A673 (cell line): ENCODE measurements around the gene PEX7. TPM values are rescaled to one million over a fixed set of nuclear protein-coding genes. Genes with fewer than 3 reads are reported as not detected.

Source experiments
- BruUV-seq: library from RNA; stranded (reverse); fragments of 400-500 nt; replicated peaks from 2 replicates; lab custom pipeline; 2021; lab: Mats Ljungman, UMichigan
- CTCF ChIA-PET: fragments of 300-600 bp; sonication (Branson Sonifier 250); formaldehyde crosslinking; loops from one replicate; lab custom pipeline; 2022; ENCODE audit warnings: antibody characterized with exemption; lab: Charles Lee
- POLR2A ChIA-PET: fragments of 300-600 bp; sonication (Branson Sonifier 250); formaldehyde crosslinking; loops from one replicate; lab custom pipeline; 2022; ENCODE audit warnings: antibody characterized with exemption; ENCODE audit not compliant: low non-redundant PET; lab: Charles Lee
- DNase-seq: peaks from one replicate; pipeline ENCODE4 v3.0.0-alpha.2; 2015; ENCODE audit warnings: low spot score
- H3K27ac ChIP-seq: fragments of 200-600 bp; sonication (generic); 2 replicates; pipeline ENCODE4 v1.5.1; 2016; ENCODE audit warnings: mixed run types, low read depth, mild to moderate bottlenecking, mixed read lengths, antibody characterized with exemption, low read length; ENCODE audit not compliant: poor library complexity, severe bottlenecking
- H3K27me3 ChIP-seq: fragments of 200-600 bp; sonication (generic); replicated peaks from 2 replicates; pipeline ENCODE4 v1.6.1; 2017; ENCODE audit warnings: mixed run types, low read depth, mild to moderate bottlenecking, mixed read lengths, antibody characterized with exemption, low read length; ENCODE audit not compliant: insufficient read depth, poor library complexity
- H3K36me3 ChIP-seq: fragments of 200-600 bp; sonication (generic); 2 replicates; pipeline ENCODE4 v1.6.1; 2016; ENCODE audit warnings: mixed run types, mild to moderate bottlenecking, mixed read lengths, antibody characterized with exemption, low read length; ENCODE audit not compliant: insufficient read depth, poor library complexity, severe bottlenecking
- H3K4me1 ChIP-seq: fragments of 200-600 bp; sonication (generic); 2 replicates; pipeline ENCODE4 v1.6.1; 2017; ENCODE audit warnings: mixed run types, mild to moderate bottlenecking, mixed read lengths, antibody characterized with exemption, low read length; ENCODE audit not compliant: insufficient read depth, poor library complexity, severe bottlenecking
- H3K4me3 ChIP-seq: fragments of 200-600 bp; sonication (generic); 2 replicates; pipeline ENCODE4 v1.5.1; 2016; ENCODE audit warnings: low read depth, mixed run types, mild to moderate bottlenecking, mixed read lengths, low read length; ENCODE audit not compliant: poor library complexity, severe bottlenecking
- H3K9me3 ChIP-seq: fragments of 200-600 bp; sonication (generic); 2 replicates; pipeline ENCODE4 v1.6.1; 2016; ENCODE audit warnings: mixed run types, low read depth, mild to moderate bottlenecking, mixed read lengths, antibody characterized with exemption, low read length; ENCODE audit not compliant: poor library complexity, severe bottlenecking
- CTCF ChIP-seq: fragments of 300-800, 200-600 bp; sonication (generic); conservative IDR thresholded peaks from 2 replicates; pipeline ENCODE4 v1.5.1; 2017; ENCODE audit warnings: low read depth, mild to moderate bottlenecking, antibody characterized with exemption, low read length, moderate library complexity, mixed read lengths
- EZH2 ChIP-seq: fragments of 200-600 bp; sonication (generic); IDR thresholded peaks from 2 replicates; pipeline ENCODE4 v1.6.1; 2017; ENCODE audit warnings: borderline replicate concordance, low read depth, mild to moderate bottlenecking, mixed read lengths, antibody characterized with exemption, low read length; ENCODE audit not compliant: poor library complexity, severe bottlenecking
- intact Hi-C: fragments of 100-400 bp; cut with micrococcal nuclease; formaldehyde crosslinking; loops from one replicate; pipeline ENCODE4 v1.10.0; 2022; ENCODE audit not compliant: unreplicated experiment
- total RNA-seq: library from RNA; stranded (reverse); gene quantifications from 2 replicates; pipeline ENCODE4 v1.2.3, GENCODE V29; 2021

Gene PEX7
- total RNA-seq, 1 experiment from 2014 or later: 6.2 TPM

- TF ChIP-seq EZH2 (no peak), CTCF (no peak)
- no TSS peak for BruUV-seq
- Histone ChIP-seq H3K4me1 (peaks cover 12% of the 10 kb centered on the region), H3K9me3 (no peaks in the 10 kb centered on the region), H3K27ac (no peak overlapping the region), H3K27me3 (no peaks in the 10 kb centered on the region), H3K36me3 (no peaks in the 10 kb centered on the region), H3K4me3 (no peak overlapping the region)
- ChIA-PET CTCF (no interaction called here), POLR2A (no interaction called here)
- intact Hi-C loops: no loop called here
- no peak for DNase-seq
Measured at GRCh38 chr6:136777651-136778050, 44.7 kb upstream of the PEX7 start.

- no peaks in the 10 kb centered on the region for H3K36me3 ChIP-seq
- no peaks in the 10 kb centered on the region for H3K27me3 ChIP-seq
- intact Hi-C loops: no loop called here
- no peak overlapping the region for H3K4me3 ChIP-seq
- H3K9me3 ChIP-seq: no peaks in the 10 kb centered on the region
- TF ChIP-seq CTCF: no peak
- no TSS peak for BruUV-seq
- DNase-seq: no peak
- H3K4me1 ChIP-seq: peaks cover 9% of the 10 kb centered on the region
- H3K27ac ChIP-seq: no peak overlapping the region
- POLR2A ChIA-PET: no interaction called here
- CTCF ChIA-PET: no interaction called here
Measured at GRCh38 chr6:136779682-136780081, 42.7 kb upstream of the PEX7 start.

- Histone ChIP-seq H3K36me3 (no peaks in the 10 kb centered on the region), H3K27ac (no peak overlapping the region), H3K4me3 (no peak overlapping the region), H3K9me3 (no peaks in the 10 kb centered on the region), H3K27me3 (no peaks in the 10 kb centered on the region), H3K4me1 (peaks cover 9% of the 10 kb centered on the region)
- CTCF ChIA-PET: no interaction called here
- BruUV-seq: no TSS peak
- intact Hi-C loops: no loop called here
- POLR2A ChIA-PET: no interaction called here
- TF ChIP-seq EZH2 (no peak), CTCF (no peak)
- no peak for DNase-seq
Measured at GRCh38 chr6:136780972-136781371, 41.4 kb upstream of the PEX7 start.
